K562 (cell line): ENCODE measurements around the gene TECPR2. TPM values are rescaled to one million over a fixed set of nuclear protein-coding genes. Genes with fewer than 3 reads are reported as not detected.

Experiments
- ATAC-seq: fragments of 200-7000 bp; cut with Tn5 transposase; 3 replicates; pipeline ENCODE4 v1.9.1; 2020; ENCODE audit warnings: moderate library complexity
- BruUV-seq: library from RNA; stranded (reverse); fragments of 400-500 nt; replicated peaks from 2 replicates; lab custom pipeline; 2021; lab: Mats Ljungman, UMichigan
- CTCF ChIA-PET: fragments of 300-600 bp; formaldehyde crosslinking; extraction: SDS; loops from one replicate; lab custom pipeline; 2021; ENCODE audit warnings: low intra/inter-chr PET ratio; lab: Yijun Ruan, JAX
- POLR2A ChIA-PET: fragments of 300-600, 350-650 bp; sonication (Branson Sonifier 250); formaldehyde crosslinking; extraction: SDS; loops from one replicate; lab custom pipeline; 2021; ENCODE audit warnings: antibody characterized with exemption, inconsistent platforms; lab: Yijun Ruan, JAX
- DNase-seq, 4 experiments: peaks; one replicate each; pipeline versions ENCODE4 v3.0.0 to v3.0.0-alpha.2; 2011 to 2018; ENCODE audit warnings: low spot score in 3 of 4, mixed read lengths in 3 of 4; ENCODE audit errors: extremely low read depth in 1 of 4
- FAIRE-seq: peaks from 2 replicates; lab custom pipeline; 2011; peaks lifted over from hg19 to GRCh38; lab: Jason Lieb, UNC
- H2AFZ ChIP-seq: 2 replicates; pipeline ENCODE4 v1.6.0; 2011; ENCODE audit warnings: low read depth, low read length, control low read depth, inconsistent platforms
- H3K27ac ChIP-seq: fragments of 200-600 bp; 3 replicates; pipeline ENCODE4 v1.8.0; 2011; ENCODE audit warnings: low read depth, mild to moderate bottlenecking, control low read depth, inconsistent platforms, low read length, moderate library complexity, mixed read lengths; ENCODE audit errors: extremely low read depth
- H3K27me3 ChIP-seq, 2 experiments: fragments of 300-600 bp in 1 of 2; 2 replicates in 1 of 2; 3 replicates in 1 of 2; pipeline versions ENCODE4 v1.6.0 to v1.8.0; 2011; ENCODE audit warnings: inconsistent platforms in 2 of 2, low read length in 2 of 2, mild to moderate bottlenecking in 1 of 2, mixed read lengths in 1 of 2, moderate library complexity in 1 of 2; ENCODE audit not compliant: control insufficient read depth in 2 of 2, insufficient read depth in 2 of 2
- H3K36me3 ChIP-seq: fragments of 300-600 bp; 3 replicates; pipeline ENCODE4 v1.8.0; 2011; ENCODE audit warnings: mild to moderate bottlenecking, low read length, inconsistent platforms; ENCODE audit not compliant: control insufficient read depth, insufficient read depth
- H3K4me1 ChIP-seq, 2 experiments: fragments of 200-600 bp in 1 of 2; replicated peaks in 1 of 2; 2 replicates in 1 of 2; 3 replicates in 1 of 2; pipeline versions ENCODE4 v1.5.1 to v1.8.0; 2011; ENCODE audit warnings: inconsistent platforms in 2 of 2, low read length in 2 of 2, mild to moderate bottlenecking in 1 of 2, mixed read lengths in 1 of 2, moderate library complexity in 1 of 2; ENCODE audit not compliant: control insufficient read depth in 2 of 2, insufficient read depth in 2 of 2
- H3K4me2 ChIP-seq: 2 replicates; pipeline ENCODE4 v1.6.1; 2011; ENCODE audit warnings: low read length, control low read depth, inconsistent platforms, mixed read lengths; ENCODE audit not compliant: insufficient read depth
- H3K4me3 ChIP-seq: fragments of 200-600 bp; sonication (generic), shearing (Covaris generic); 2 replicates; pipeline ENCODE4 v1.5.1; 2016; ENCODE audit warnings: control low read depth, inconsistent platforms
- H3K79me2 ChIP-seq: fragments of 200-600 bp; 3 replicates; pipeline ENCODE4 v1.8.0; 2011; ENCODE audit warnings: low read length, inconsistent platforms; ENCODE audit not compliant: control insufficient read depth, insufficient read depth
- H3K9ac ChIP-seq, 2 experiments: 2 replicates each; pipeline versions ENCODE4 v1.6.0 to v1.6.1; 2011; ENCODE audit warnings: low read depth in 2 of 2, low read length in 2 of 2, control low read depth in 1 of 2, inconsistent platforms in 1 of 2, mild to moderate bottlenecking in 1 of 2, mixed read lengths in 1 of 2; ENCODE audit not compliant: insufficient read depth in 1 of 2
- H3K9me1 ChIP-seq: one replicate; pipeline ENCODE4 v1.6.0; 2011; ENCODE audit warnings: inconsistent platforms, mild to moderate bottlenecking, low read length, moderate library complexity; ENCODE audit not compliant: control insufficient read depth, insufficient read depth
- H3K9me3 ChIP-seq: replicated peaks from 2 replicates; pipeline ENCODE4 v1.5.1; 2011; ENCODE audit warnings: low read depth, low read length, inconsistent platforms; ENCODE audit not compliant: control insufficient read depth, insufficient read depth
- H4K20me1 ChIP-seq: replicated peaks from 2 replicates; pipeline ENCODE4 v1.6.1; 2011; ENCODE audit warnings: low read length, inconsistent platforms, mixed read lengths; ENCODE audit not compliant: control insufficient read depth, insufficient read depth
- ATF1 ChIP-seq, 2 experiments: fragments of 450-650 bp in 1 of 2; IDR thresholded peaks; 2 replicates each; pipeline ENCODE4 v1.6.1; 2016; ENCODE audit warnings: missing compliant biosample characterization in 1 of 2, missing genetic modification characterization in 1 of 2
- CBX2 ChIP-seq: fragments of 200-600 bp; sonication (generic); IDR thresholded peaks from one replicate; pipeline ENCODE4 v1.6.1; 2012; ENCODE audit warnings: mild to moderate bottlenecking, low read length, inconsistent platforms; ENCODE audit not compliant: insufficient read depth, poor library complexity, severe bottlenecking
- CUX1 ChIP-seq: fragments of 200-800 bp; sonication (Bioruptor generic); IDR thresholded peaks from 2 replicates; pipeline ENCODE4 v1.6.1; 2016; ENCODE audit warnings: missing genetic modification characterization, missing compliant biosample characterization
- E2F1 ChIP-seq: sonication (generic); formaldehyde crosslinking; IDR thresholded peaks from 2 replicates; pipeline ENCODE4 v1.8.1; 2023; ENCODE audit warnings: mild to moderate bottlenecking, missing genetic modification reagents, moderate library complexity
- EP300 ChIP-seq: IDR thresholded peaks from 2 replicates; pipeline ENCODE4 v1.6.1; 2012; ENCODE audit warnings: low read length, improper control_type of control experiment
- NFYB ChIP-seq: IDR thresholded peaks from 2 replicates; pipeline ENCODE4 v1.6.1; 2011; ENCODE audit warnings: mild to moderate bottlenecking, moderate library complexity; ENCODE audit not compliant: insufficient read length; ENCODE audit errors: extremely low read depth
- RAD21 ChIP-seq, 2 experiments: fragments of 250-450 bp in 1 of 2; fragments of 450-650 bp in 1 of 2; sonication (Bioruptor Pico) in 1 of 2; formaldehyde crosslinking in 1 of 2; IDR thresholded peaks in 1 of 2; conservative IDR thresholded peaks in 1 of 2; 2 replicates each; pipeline versions ENCODE4 v1.4.0 to v1.8.0; 2020 to 2022; ENCODE audit warnings: mild to moderate bottlenecking in 2 of 2, moderate library complexity in 1 of 2
- SRSF7 ChIP-seq: fragments of 200-400 bp; formaldehyde crosslinking; optimal IDR thresholded peaks from 2 replicates; pipeline ENCODE3; 2017; ENCODE audit warnings: mild to moderate bottlenecking, low read depth, low read length
- U2AF1 ChIP-seq: fragments of 200-400 bp; formaldehyde crosslinking; optimal IDR thresholded peaks from 2 replicates; pipeline ENCODE3; 2017; ENCODE audit warnings: mild to moderate bottlenecking, low read depth, low read length, moderate library complexity
- XRCC4 ChIP-seq: IDR thresholded peaks from one replicate; pipeline ENCODE4 v1.6.1; 2011; ENCODE audit not compliant: insufficient read depth, insufficient read length; ENCODE audit errors: extremely low read depth
- XRCC5 ChIP-seq: fragments of 200-400 bp; formaldehyde crosslinking; IDR thresholded peaks from 2 replicates; pipeline ENCODE4 v1.6.1; 2017; ENCODE audit warnings: low read depth, mild to moderate bottlenecking, low read length
- ZC3H4 ChIP-seq: sonication (generic); formaldehyde crosslinking; IDR thresholded peaks from 2 replicates; pipeline ENCODE4 v1.9.0; 2021; ENCODE audit warnings: missing genetic modification reagents, borderline replicate concordance
- ZNF639 ChIP-seq, 2 experiments: fragments of 200-800 bp in 1 of 2; sonication (Bioruptor generic) in 1 of 2; sonication (generic) in 1 of 2; formaldehyde crosslinking in 1 of 2; IDR thresholded peaks in 1 of 2; conservative IDR thresholded peaks in 1 of 2; 2 replicates each; pipeline versions ENCODE4 v1.5.0 to v1.6.1; 2016 to 2020; ENCODE audit warnings: missing compliant biosample characterization in 1 of 2, missing genetic modification characterization in 1 of 2, missing genetic modification reagents in 1 of 2
- ZNF766 ChIP-seq: fragments of 200-800 bp; sonication (Bioruptor generic); conservative IDR thresholded peaks from 2 replicates; pipeline ENCODE4 v1.6.1; 2016; ENCODE audit warnings: missing genetic modification characterization, missing compliant biosample characterization
- in situ Hi-C: fragments of 300-500 bp; cut with MboI; formaldehyde crosslinking; loops from 4 replicates; pipeline ENCODE4 v1.15.0; 2018; ENCODE audit warnings: inconsistent platforms, mixed read lengths
- intact Hi-C: fragments of 100-400 bp; cut with micrococcal nuclease; formaldehyde crosslinking; loops from 2 replicates; pipeline ENCODE4 v1.14.2; 2022
- polyA plus RNA-seq, 8 experiments: library from polyadenylated mRNA; depleted of rRNA in 4 of 8; stranded (reverse) in 5 of 8; unstranded in 3 of 8; fragments of >200 nt; fragmentation: Nextera tagmentation in 2 of 8; fragmentation: Illumina TruSeq in 1 of 8; extraction: Ambion mirVana in 2 of 8; extraction: Trizol in 1 of 8; gene quantifications; 2 replicates each; pipeline versions ENCODE4 v1.2.1 to v1.2.3, GENCODE V29; 2011 to 2014; ENCODE audit warnings: inconsistent platforms in 1 of 8, missing spikeins in 1 of 8
- total RNA-seq, 7 experiments: library from RNA; depleted of rRNA in 6 of 7; stranded (reverse); fragments of >200 nt in 6 of 7; fragmentation: Illumina TruSeq in 2 of 7; extraction: Trizol in 2 of 7; gene quantifications; 2 replicates each; pipeline versions ENCODE4 v1.2.1 to v1.2.3, GENCODE V29; 2011 to 2021; ENCODE audit warnings: low replicate concordance in 1 of 7

The TECPR2 gene
- total and polyA plus RNA-seq, 9 of the 15 experiments (the other 6 are each of a cell fraction or from before 2014, with no cell fraction given): 0.04 to 3.0 (median 0.83) TPM

- POLR2A ChIA-PET: interaction anchor here (2.0 kb wide), 1 partner anchor 17 kb away, joined by 7 read pairs; no protein-coding TSS in a partner anchor
- no peaks in the 10 kb centered on the region for H3K36me3 ChIP-seq
- H3K9ac ChIP-seq: no peak overlapping the region
- peaks cover 0 to 4% of the 10 kb centered on the region in 2 experiments; a peak in 1 of 5 replicates for H3K4me1 ChIP-seq
- no peak overlapping the region for H3K27ac ChIP-seq
- ATAC-seq: no peak
- no peak overlapping the region for H3K4me3 ChIP-seq
- in situ Hi-C loops (no loop called here), intact Hi-C loops (no loop called here)
- FAIRE-seq: no peak
- H3K9me3 ChIP-seq: no peaks in the 10 kb centered on the region
- no peaks in the 10 kb centered on the region for H3K79me2 ChIP-seq
- H3K4me2 ChIP-seq: no peak overlapping the region
- no peaks in the 10 kb centered on the region for H3K9me1 ChIP-seq
- H2AFZ ChIP-seq: no peak overlapping the region
- H3K27me3 ChIP-seq: no peaks in the 10 kb centered on the region
- no TSS peak for BruUV-seq
- CTCF ChIA-PET: no interaction called here
- DNase-seq: no peak
- H4K20me1 ChIP-seq: no peaks in the 10 kb centered on the region
- TF ChIP-seq CBX2: no peak
- no peak for TF ChIP-seq EP300
- TF ChIP-seq ZNF766: no peak
- no peak for TF ChIP-seq XRCC4
- TF ChIP-seq ZNF639 (CRISPR knock-in tag; conservative IDR thresholded peaks at IDR 0.05 in 1 of 2, IDR thresholded peaks at IDR 0.05 in 1 of 2): no peak
- no peak for TF ChIP-seq E2F1 (CRISPR knock-in tag)
- TF ChIP-seq CUX1 (CRISPR knock-in tag): no peak
- no peak for TF ChIP-seq XRCC5
- TF ChIP-seq RAD21 (CRISPR knock-in tag; conservative IDR thresholded peaks at IDR 0.05 in 1 of 2, IDR thresholded peaks at IDR 0.05 in 1 of 2): no peak
- TF ChIP-seq SRSF7: no peak
- TF ChIP-seq ZC3H4 (CRISPR knock-in tag): no peak
- TF ChIP-seq U2AF1: no peak
- TF ChIP-seq NFYB: no peak
- no peak for TF ChIP-seq ATF1 (CRISPR knock-in tag; IDR thresholded peaks at IDR 0.05)
- TF ChIP-seq ATF1 (tag; IDR thresholded peaks at IDR 0.05): no peak
Observed at GRCh38 chr14:102387086-102387485, 24.3 kb downstream of the TECPR2 start.
